ENCODE data around the gene NRP1. TPM values are rescaled to one million over a fixed set of nuclear protein-coding genes. Genes with fewer than 3 reads are reported as not detected.

The NRP1 gene
- total and polyA plus RNA-seq, 2 of the 8 experiments (the other 6 are each of a cell fraction or from before 2014, with no cell fraction given) = 1.2 to 2.1 TPM

GRCh38 chr10:33330543-33331378 lies 3.7 kb downstream of the NRP1 start:
- Histone ChIP-seq H2BK5ac (ENCODE audit: low read depth, low read length) (no peak overlapping the region), H2BK20ac (ENCODE audit: low read length) (no peak overlapping the region), H3K23me2 (ENCODE audit: low read depth, low read length) (peaks cover 14% of the 10 kb centered on the region), H3K79me2 (ENCODE audit: control insufficient read depth in 1 of 2, insufficient read depth in 2 of 2, low read length in 2 of 2) (no peaks in the 10 kb centered on the region), H3K9me3 (ENCODE audit: insufficient read depth in 2 of 2, low read depth in 1 of 2, low read length in 1 of 2) (no peaks in the 10 kb centered on the region), H3K4ac (replicated peaks; ENCODE audit: insufficient read length, low read depth, low read length) (no peak overlapping the region), H4K8ac (ENCODE audit: extremely low read depth, insufficient read depth, low read length) (no peak overlapping the region), H4K5ac (ENCODE audit: insufficient read length, low read depth, low read length) (no peak overlapping the region), H3K18ac (ENCODE audit: extremely low read depth, low read length) (no peak overlapping the region), H2BK12ac (ENCODE audit: low read depth, low read length) (no peak overlapping the region), H3K27ac (ENCODE audit: low read depth, low read length) (no peak overlapping the region), H3K56ac (replicated peaks; ENCODE audit: insufficient read length, low read depth, low read length) (no peak overlapping the region), H2AFZ (ENCODE audit: low read length) (no peak overlapping the region), H3K9ac (replicated peaks in 1 of 4; ENCODE audit: extremely low read depth in 1 of 4, low read depth in 3 of 4, low read length in 3 of 4) (no peak overlapping the region), H3K36me3 (ENCODE audit: control insufficient read depth in 2 of 4, insufficient read depth in 4 of 4, low read length in 3 of 4) (peaks cover 0 to 9% (median 0%) of the 10 kb centered on the region in 4 experiments; a peak in 1 of 8 replicates), H2BK120ac (replicated peaks; ENCODE audit: low read depth, low read length) (no peak overlapping the region), H3K14ac (ENCODE audit: insufficient read length) (no peak overlapping the region), H3K27me3 (replicated peaks in 1 of 4; ENCODE audit: control insufficient read depth in 3 of 4, extremely low read depth in 1 of 4, insufficient read depth in 3 of 4, low read length in 3 of 4) (peaks cover 5 to 30% (median 17%) of the 10 kb centered on the region in 4 experiments), H4K20me1 (replicated peaks in 1 of 2; ENCODE audit: control insufficient read depth in 1 of 2, insufficient read depth in 2 of 2, low read length in 2 of 2) (no peaks in the 10 kb centered on the region), H3K4me3 (ENCODE audit: extremely low read depth in 1 of 4, insufficient read depth in 2 of 4, low read depth in 3 of 4, low read length in 4 of 4) (no peak overlapping the region), H4K91ac (replicated peaks; ENCODE audit: insufficient read length, low read length) (no peak overlapping the region), H3K4me1 (replicated peaks in 1 of 4; ENCODE audit: control insufficient read depth in 3 of 4, insufficient read depth in 4 of 4, low read length in 3 of 4) (peaks cover 0 to 7% (median 2%) of the 10 kb centered on the region in 4 experiments; a peak in 4 of 7 replicates), H3K23ac (ENCODE audit: insufficient read length) (no peak overlapping the region), H3K79me1 (ENCODE audit: low read depth, low read length) (no peaks in the 10 kb centered on the region), H2AK5ac (ENCODE audit: low read depth, low read length) (no peak overlapping the region), H3K4me2 (ENCODE audit: insufficient read depth in 1 of 2, low read depth in 2 of 2, low read length in 2 of 2) (no peak overlapping the region), H2BK15ac (ENCODE audit: low read length) (no peak overlapping the region)
- DNase-seq (ENCODE audit: low read depth in 1 of 2, low spot score in 2 of 2) (peak in 1 of 2 experiments; percentile 89), FAIRE-seq (peak; percentile 55)
- CTCF ChIA-PET (ENCODE audit: partially characterized antibody) = interaction anchor here (0.6 to 1.7 kb wide), 11 partner anchors 12 to 975 kb away, joined by 3 to 6 read pairs (median 3); no protein-coding TSS in a partner anchor
- POLR2A ChIA-PET (ENCODE audit: partially characterized antibody) = no interaction called here
- 39% methylated on average over 13 of the region's 13 CpGs; no CpG with 5 or more reads in 1 of the 2 experiments for WGBS, 2 experiments (ENCODE audit: extremely low coverage in 1 of 2, insufficient coverage in 1 of 2, insufficient read length in 1 of 2, insufficient replicate concordance in 2 of 2, low coverage in 1 of 2, low lambda C conversion rate in 2 of 2, missing lambda C conversion rate in 1 of 2)
- TF ChIP-seq USF2 (IDR thresholded peaks at IDR 0.05; ENCODE audit: low read length) = no peak
- no peak for TF ChIP-seq CHD2 (IDR thresholded peaks at IDR 0.05; ENCODE audit: low read length)
- 0 out of 2 replicates have a peak, but pooled peaks have one; percentile 28 for TF ChIP-seq TEAD4 (IDR thresholded peaks at IDR 0.05; ENCODE audit: low read depth, low read length)
- TF ChIP-seq RAD21 (IDR thresholded peaks at IDR 0.05 in 1 of 2, conservative IDR thresholded peaks at IDR 0.05 in 1 of 2; ENCODE audit: low read depth in 2 of 2, low read length in 2 of 2) = peak; percentile 94
- TF ChIP-seq CTCF (IDR thresholded peaks at IDR 0.05; ENCODE audit: control extremely low read depth in 1 of 3, insufficient read depth in 1 of 3, low read depth in 1 of 3, low read length in 3 of 3) = peak; percentile 73 to 83 (median 74)
- TF ChIP-seq NANOG (IDR thresholded peaks at IDR 0.05; ENCODE audit: insufficient read depth, low read depth, low read length, poor library complexity, severe bottlenecking) = peak; percentile 15
- TF ChIP-seq RBBP5 (IDR thresholded peaks at IDR 0.05; ENCODE audit: borderline replicate concordance, low read depth, low read length) = no peak
